ENCODE measurements around the gene NPTN.

- TF ChIP-seq CTCF (IDR thresholded peaks at IDR 0.05; ENCODE audit: low read length) (no peak), EZH2 (IDR thresholded peaks at IDR 0.05; ENCODE audit: borderline replicate concordance, low read length) (no peak)
Observed at GRCh38 chr15:73540161-73540560, 93.0 kb downstream of the NPTN start.

Data from OCI-LY1 (cell line).